ENCODE measurements around the gene IFIH1.
A peak's percentile ranks its signal among the peaks of the same experiment; 100 is the strongest.

The IFIH1 gene

GRCh38 chr2:162318328-162319180 lies at the start of gene IFIH1:
IFIH1 (minus strand) TSS chr2:162318684; CDS start chr2:162318307, 377 bp downstream.
- peak; percentile 77 for DNase-seq (ENCODE audit: low read depth)

- DNase-seq (ENCODE audit: low read depth) = no peak
These were observed 46.9 kb upstream of the IFIH1 start for GRCh38 chr2:162365392-162365791.

- no peak for DNase-seq (ENCODE audit: low read depth)
These were observed 26.1 kb upstream of the IFIH1 start for GRCh38 chr2:162344617-162344950.

GRCh38 chr2:162343824-162344616 lies 25.5 kb upstream of the IFIH1 start, which contains the start of gene GCA:
GCA (plus strand) TSS chr2:162344132; CDS start chr2:162344249, 117 bp downstream.
- DNase-seq (ENCODE audit: low read depth) = peak; percentile 79

GRCh38 chr2:162343492-162343823 lies 25.0 kb upstream of the IFIH1 start:
- no peak for DNase-seq (ENCODE audit: low read depth)

GRCh38 chr2:162342841-162343240 lies 24.4 kb upstream of the IFIH1 start:
- DNase-seq (ENCODE audit: low read depth) = no peak

GRCh38 chr2:162342321-162342720 lies 23.8 kb upstream of the IFIH1 start:
- no peak for DNase-seq (ENCODE audit: low read depth)

- DNase-seq (ENCODE audit: low read depth) = no peak
These were observed 22.3 kb upstream of the IFIH1 start for GRCh38 chr2:162340822-162341221.

DNA sequence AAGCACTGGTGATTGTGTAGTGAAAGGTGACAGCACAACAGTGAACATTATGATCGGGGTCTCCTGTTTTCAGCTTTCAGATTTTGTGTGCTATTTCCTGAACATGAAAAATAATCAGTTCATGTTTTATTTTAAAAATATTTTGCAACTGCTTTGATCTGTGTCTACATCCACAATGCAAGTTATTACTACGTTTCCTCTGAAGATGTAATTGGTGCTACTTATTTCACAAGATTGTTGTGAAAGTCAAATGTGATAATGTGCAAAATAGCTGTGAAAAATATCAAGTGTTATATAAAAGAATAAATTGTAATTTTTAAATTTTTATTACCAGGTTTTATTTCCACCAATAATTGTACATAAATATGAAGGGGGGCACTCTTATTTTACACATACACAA lies 19.4 kb upstream of the IFIH1 start:
- DNase-seq (ENCODE audit: low read depth) = no peak

DNA sequence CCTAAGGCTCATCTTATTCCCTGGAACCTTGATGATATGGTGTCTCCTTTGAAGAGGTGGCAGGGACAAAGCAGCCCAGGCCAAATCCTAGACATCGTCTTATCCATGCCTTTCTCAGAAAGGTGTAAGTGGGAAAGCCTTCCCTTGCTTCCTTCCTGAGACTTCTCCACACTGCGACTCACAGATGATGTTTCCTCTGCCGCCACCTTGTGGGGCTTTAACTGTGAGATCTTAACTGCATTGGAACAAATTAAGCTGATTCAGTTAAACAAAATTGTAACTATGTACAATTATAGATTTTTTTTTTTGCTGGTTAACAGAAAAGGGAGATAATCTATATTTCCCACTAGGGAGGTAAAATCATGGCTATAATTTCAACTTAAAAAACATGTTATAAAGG lies 15.5 kb upstream of the IFIH1 start:
- no peak for DNase-seq (ENCODE audit: low read depth)

DNA sequence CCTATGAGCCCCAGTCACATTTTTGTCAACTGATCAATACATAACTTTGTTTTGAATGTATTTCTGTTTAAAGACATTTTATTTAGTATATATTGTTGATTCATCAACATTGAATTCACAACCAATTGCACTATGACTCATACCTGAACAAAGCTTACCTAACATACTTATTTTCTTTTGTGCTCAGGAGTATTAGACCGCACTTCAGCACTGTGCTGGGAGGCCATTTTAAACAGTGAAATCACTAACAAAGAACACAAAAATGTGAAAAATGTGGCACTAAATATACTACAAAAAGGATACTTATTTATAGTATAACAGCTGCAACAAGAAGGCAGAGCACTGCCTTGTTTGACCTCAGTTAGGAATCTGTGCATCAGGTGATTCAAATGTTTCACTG lies 12.4 kb upstream of the IFIH1 start:
- DNase-seq (ENCODE audit: low read depth) = no peak

DNA sequence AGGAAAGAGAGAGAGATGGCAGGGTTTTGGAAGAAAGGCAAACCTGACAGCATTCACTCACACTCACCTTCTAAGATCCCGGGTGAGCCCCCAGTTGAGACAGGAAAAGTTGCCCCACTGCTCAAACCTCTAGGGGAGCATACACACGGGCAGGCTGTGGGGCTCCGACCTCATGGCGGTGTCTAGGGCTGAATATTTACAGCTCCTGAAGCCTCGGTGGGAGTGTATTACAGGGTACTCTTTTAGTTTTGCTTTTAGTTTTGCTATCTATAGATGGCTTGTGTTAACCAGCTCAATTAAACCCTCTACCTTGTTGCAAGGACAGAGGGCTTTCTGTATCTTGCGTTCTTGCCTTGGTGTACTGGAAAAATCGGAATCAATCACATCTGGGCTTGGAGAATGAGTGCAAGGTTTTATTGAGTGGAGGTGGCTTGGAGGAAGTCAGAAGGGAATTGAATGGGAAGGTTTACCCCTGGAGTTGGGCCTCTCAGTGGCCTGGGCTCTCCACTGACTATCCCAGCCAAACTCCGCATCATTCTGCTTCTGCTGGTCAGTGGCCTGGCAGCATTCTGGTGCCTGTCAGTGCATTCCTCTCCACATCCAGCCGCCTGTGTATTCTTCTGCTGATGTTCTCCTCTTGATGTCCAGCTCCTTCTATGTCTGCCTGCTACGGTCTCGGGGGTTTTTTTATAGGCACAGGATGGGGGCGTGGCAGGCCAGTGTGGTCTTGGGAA lies 10.1 kb upstream of the IFIH1 start:
- no peak for DNase-seq (ENCODE audit: low read depth)

DNA sequence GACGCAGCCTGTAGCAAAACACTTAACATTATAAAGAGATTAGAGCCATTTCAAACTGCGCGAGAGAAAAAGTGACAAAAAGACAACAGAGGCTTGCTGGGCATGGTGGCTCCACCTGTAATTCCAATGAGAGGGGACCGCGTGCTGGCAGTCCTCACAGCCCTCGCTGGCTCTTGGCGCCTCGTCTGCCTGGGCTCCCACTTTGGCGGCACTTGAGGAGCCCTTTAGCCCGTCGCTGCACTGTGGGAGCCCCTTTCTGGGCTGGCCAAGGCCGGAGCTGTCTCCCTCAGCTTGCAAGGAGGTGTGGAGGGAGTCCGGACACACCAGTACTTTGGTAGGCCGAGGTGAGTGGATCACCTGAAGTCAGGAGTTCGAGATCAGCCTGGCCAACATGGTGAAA lies 9.3 kb upstream of the IFIH1 start:
- DNase-seq (ENCODE audit: low read depth) = no peak

DNA sequence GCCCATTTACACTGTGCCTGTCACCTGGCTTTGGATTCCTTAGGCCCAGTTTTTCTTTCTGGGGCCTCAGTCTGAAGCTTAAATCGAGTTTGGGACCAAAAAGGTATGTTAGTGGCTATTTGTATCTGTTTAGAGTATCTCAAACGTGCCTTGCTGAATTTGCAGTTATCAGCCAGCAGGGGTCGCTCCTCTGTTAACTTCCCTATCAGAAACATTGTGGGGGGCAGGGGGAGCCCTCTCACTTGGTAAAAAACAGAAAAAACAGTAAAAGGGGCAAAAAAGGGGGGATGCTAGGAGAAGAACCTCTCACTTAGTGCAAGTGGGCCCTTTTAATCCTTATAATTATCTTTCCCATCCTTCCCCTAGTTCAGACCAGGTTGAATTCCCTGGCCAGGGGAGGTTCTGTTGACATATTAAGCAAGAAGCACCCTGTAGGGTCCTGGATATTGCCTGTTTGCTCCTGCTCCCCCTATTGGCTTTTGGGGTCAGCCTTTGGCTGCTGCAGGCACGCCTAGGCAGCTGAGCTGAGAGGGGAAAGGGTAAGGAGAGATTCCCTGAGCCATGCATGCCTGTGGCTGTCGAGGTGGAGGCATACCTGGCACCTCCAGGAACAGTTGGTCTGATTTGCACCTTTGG lies 8.8 kb upstream of the IFIH1 start:
- DNase-seq (ENCODE audit: low read depth) = no peak

GRCh38 chr2:162324953-162325352 lies 6.5 kb upstream of the IFIH1 start:
- DNase-seq (ENCODE audit: low read depth) = no peak

DNA sequence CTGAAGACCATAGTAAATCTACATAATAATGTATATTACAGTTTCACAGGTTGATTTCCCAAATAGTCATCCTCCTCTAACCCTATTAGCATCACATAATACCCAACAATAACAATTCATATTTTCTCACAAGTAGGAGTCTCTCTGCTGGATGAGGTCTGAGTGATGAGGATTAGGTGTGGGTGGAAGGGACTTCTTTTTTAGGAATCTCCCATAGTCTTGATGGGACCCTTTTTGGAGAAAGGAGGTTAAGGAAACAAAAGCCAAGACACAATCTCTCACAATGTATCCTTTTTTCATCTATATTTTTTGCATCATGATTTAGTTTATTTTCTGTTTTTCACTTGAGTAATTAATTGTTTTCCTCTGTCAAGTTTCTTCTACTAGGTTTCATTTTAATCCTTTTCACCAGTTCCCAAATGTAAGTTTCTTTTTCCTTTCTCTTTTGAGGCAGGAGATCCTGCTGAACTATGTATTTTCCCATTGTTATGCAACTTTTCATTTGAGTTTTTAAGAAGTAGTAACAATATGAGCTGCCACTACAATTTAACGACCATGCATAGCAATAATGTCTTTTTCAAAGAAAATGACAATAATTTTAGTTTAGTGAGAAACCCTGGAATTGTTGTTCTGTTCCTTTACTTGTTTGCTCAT lies 2.5 kb upstream of the IFIH1 start:
- DNase-seq (ENCODE audit: low read depth) = no peak

DNA sequence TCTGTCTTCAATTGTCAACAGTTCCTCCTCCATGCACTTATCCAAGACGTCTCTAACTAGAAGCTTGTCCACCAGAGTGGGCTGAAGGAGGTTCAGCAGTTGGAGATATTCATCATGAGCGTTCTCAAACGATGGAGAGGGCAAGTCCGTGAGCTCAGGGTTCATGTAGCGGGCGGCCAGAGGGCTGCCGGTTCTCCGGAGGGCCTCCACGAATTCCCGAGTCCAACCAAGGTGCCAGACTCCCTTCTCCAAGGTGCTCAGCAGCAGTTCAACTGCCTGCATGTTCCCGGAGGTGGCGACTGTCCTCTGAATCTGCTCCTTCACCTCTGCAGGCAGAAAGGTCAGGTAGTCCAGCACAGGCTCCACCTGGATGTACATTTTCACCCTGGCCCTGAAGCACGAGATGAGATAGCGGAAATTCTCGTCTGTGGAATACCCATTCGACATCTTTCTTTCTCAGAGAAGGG lies 590 bp downstream of the IFIH1 start:
- DNase-seq (ENCODE audit: low read depth) = no peak

GRCh38 chr2:162317058-162317742 lies 1.3 kb downstream of the IFIH1 start:
- no peak for DNase-seq (ENCODE audit: low read depth)

- DNase-seq (ENCODE audit: low read depth) = no peak
These were observed 1.9 kb downstream of the IFIH1 start for GRCh38 chr2:162316590-162316989.

DNA sequence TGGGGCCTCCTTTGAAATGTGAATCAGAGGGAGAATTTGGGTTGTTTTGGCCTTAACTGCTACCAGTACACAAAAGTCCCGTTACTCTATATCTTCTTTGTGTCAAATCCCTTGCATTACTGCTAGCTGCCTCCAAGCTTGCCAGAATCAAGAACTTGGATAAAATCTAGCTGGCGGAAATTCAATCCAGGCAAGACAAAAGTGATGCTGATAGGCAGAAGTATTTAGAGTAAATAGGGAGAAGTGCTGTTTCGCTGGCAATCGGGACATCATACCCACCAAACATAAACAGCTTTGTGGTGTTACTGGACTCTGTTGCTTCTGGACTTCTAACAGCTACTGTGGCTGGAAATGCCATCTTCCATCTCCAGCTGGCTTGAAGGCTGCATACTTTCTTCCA lies 2.5 kb downstream of the IFIH1 start:
- DNase-seq (ENCODE audit: low read depth) = no peak

- DNase-seq (ENCODE audit: low read depth) = no peak
These were observed 5.6 kb downstream of the IFIH1 start for GRCh38 chr2:162312853-162313252.
